HG02870 (cell line): Measurements from ENCODE around the gene PPY.
"Not testable (repeated sequence)": the region's sequence is repeated elsewhere in the genome, so short reads cannot be mapped to it uniquely, and the experiment has no call there.

ENCODE experiments used
- ATAC-seq: cut with Tn5 transposase; IDR thresholded peaks from one replicate; pipeline ENCODE4 v1.9.1; 2021; ENCODE audit warnings: mild to moderate bottlenecking, moderate library complexity; ENCODE audit not compliant: unreplicated experiment

The PPY gene

DNA sequence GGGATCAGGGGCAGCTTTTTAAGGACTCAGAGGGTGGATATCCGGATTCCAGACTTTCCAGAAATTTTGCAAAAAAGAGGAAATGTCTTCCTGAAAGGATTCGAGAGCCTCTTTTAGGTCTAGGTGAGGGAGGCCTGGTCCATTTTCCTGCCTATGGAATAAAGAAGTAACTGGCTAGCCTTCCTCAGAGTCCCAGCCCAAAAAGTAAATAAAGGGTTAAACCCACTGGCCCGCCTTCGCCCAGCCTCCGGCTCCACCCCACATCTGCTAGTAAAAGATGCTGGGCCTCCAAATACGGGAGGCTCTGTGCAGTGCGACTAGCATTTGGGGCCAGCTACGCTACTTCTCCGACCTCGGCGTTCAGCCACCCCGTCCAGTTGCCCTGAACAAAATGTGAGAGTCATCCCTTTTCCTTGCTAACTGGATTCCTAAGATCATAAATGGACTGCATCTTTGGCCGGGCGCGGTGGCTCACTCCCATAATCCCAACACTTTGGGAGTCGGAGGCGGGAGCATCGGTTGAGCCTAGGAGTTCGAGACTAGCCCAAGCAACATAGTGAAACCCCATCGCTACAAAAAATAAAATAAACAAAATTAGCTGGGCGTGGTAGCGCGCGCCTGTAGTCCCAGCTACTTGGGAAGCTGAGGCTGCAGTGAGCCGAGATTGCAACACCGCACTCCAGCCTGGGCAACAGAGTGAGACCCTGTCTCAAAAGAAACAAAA lies 34.1 kb downstream of the PPY start:
- ATAC-seq = no peak

DNA sequence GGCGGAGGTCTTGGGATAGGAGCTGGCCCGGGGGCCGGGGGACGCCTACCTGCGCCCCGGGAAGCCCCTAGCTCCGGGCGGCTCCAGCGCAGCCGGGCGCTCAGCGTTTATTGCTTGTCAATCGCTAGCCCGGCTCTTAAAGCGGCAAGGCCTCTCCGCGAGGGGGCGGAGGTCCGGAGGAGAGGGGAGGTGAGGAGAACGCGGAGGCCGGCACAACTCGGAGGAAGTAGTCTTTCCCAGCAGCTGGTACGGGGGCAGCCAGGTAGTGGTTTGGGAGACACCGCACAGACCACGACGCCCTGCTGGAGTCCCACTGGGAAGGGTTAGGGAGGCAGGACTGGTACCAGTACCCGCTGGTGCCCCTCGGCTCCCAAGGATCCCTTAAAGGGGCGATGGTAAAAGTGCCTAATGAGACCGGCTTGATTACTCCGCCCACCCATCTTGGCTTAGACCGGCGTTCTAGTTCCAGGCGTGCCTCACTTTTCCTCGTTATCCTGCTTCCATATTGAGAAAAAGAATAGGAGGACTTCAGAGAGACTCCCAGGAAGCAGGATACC lies 34.8 kb downstream of the PPY start, which contains the start of gene MPP2:
Gene MPP2 (minus strand): TSS at position 112 of the 557 bp plus-strand sequence. CDS start 3,076 bp downstream, outside the sequence.
- no peak for ATAC-seq

DNA sequence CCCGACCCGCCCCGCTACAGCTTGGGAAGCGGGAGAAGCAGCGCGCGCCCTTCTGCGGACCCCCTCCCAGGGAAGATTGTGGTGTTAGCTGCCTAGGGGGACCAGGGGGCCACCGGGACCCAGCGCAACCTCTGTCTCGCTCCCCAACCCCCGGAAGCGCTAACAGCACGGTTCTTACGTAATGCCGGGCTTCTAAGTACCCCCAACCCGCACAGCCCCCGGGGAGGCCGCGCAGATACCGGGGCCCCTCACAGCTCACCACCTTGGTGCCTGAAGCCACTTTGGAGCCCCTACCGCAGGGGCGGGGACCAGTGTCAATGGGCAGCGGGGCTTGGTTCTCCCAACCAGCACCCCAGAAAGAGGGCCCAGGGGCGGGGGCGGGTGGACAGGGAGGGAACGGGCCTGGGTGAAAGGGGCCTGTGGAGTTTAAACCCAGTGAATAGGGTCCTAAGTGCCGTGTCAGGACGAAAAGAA lies 35.3 kb downstream of the PPY start:
- no peak for ATAC-seq

DNA sequence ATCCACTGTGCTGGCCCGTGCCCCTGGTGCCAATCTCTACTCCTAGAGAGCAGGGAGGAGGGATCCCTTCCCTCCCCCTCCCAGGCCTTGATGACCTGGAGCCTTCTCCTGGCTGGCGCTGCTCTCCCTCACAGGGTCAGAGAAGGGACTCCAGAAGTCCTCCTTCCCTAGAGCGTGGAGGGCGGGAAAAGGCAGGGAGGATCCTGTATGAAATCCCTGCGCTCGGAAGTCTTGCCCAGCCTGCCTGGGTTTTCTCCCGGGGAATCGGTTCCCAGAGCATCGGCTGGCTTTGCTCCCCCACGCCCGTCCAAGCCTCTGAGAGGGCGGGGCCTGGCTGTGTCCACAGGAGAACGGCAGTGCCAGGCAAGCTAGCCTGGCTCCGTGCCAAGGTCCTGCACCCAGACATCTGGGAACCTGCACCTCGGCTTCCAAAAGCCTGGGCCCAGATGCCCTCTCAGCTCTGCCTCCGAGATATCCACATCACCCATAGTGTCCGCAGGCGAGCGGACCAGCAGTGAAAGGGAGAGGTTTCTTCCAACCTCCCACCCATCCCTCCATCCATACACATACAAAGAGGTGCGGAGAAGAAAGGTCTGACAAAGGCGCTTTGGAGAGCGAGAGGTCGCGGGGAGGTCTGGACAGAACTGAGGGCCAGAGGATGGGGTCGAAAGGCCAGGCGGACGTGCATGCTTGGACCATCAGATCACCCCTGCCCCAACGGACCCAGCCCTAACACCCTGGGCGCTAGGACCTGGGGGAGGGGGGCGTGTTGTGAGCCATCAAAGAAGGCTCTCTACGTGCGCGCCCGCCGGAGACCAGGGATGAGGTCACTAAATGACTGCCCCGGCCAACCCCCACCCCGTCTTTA lies 36.1 kb downstream of the PPY start:
- no peak for ATAC-seq

DNA sequence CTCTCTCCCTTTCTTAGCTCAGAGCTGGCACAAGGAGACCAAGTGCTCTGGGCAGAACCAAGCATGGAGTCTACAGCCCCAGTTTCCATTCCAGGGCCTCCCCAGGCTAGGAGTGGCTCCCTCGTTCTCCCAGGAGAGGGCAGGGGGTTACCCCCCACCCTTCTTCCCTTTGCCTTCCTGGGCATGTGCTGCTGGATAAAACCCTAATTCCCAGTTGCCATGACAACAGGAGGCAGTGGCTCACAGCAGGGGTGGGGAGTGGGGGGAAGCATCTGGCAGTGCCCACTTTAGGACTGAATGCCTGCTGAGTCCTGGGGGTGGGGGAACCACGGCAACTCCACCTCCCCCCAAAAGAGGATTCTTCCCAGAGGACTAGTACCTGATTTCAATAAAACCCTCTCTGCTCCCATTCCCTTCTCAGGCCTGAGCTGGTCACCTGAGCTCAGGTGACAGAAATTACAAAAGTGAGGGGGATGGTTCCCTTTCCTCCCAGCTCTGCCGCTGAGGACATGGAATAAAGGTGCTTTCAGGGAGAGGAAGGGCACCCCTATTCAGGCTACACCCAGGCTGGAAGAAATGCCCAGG lies 36.8 kb downstream of the PPY start:
- no peak for ATAC-seq

DNA sequence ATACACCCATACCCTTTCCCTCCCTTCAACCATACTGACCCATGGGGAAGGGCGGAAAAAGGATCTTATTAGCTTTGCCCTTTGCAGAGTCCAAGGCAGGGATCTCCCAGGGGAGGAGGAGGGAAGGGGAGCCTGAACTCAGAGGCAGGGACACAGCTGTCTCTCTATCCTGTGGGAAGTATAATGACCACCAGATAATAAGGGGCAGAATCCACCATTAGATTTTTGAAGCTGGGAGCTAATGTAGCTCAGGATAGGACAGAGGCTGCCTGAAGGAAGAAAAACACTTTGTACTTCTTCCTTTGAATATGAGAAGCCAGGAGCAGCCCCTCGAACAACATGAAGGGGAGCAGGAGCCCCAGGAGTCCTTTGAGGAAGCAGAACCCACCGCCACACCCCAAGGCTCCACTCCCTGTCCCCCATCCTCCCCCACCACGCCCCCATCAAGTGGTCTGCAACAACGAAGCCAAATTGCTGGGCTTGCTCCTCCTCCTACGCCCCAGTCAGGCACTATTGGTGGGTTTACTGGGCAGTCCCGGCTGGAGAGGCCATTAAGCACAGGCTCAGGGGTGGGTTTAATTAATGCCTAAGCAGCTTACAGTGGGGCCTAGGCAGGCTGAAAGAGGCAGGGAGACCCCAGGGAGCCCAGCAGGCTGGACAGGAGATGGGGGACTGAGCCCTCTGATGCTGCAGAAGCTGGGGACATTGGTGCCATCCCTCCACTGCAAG lies 40.3 kb downstream of the PPY start:
- ATAC-seq = no peak

DNA sequence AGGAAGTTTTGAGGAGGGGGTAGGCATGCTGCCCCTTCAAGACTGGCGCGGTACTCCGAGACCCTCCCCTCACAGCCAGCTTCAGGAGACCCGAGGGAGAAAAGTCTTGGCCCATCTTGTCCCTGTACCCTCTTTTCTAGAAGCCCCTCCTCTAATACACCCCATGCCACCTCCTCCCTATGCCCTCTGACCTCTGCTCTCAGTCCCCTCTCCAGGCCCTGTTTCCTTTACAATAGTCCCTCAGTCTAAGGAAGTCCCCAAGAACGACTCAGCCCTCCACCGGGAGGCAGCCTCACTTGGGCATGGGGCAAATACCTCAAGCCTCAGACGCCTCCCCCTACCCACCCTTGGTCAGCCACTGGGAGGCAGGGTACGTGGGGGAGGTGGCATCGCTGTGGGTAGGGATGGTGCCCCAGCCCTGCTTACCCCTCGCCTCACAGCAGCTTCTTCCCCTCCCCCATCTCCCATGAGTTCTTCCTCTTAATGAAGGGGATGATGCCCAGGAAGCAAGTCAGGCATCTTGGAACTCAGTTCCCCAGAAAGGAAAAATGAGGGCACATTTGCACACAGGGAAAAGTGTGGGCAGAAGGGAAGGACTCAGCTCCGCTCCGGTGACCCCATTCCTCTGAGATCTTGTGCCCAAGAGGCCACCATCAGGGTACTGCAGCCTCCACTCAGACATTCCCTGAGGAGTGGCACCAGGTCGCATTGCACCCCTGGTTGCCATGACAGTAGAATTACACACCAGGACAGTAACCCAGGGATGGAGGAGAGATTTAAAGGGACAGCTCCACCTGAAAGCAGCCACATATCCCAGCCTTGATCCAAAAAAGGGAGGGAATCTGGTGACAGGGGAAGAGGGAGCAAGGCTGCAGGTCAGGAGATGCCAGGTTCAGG lies 41.2 kb downstream of the PPY start:
- ATAC-seq = no peak

GRCh38 chr17:43900183-43900857 lies 42.0 kb downstream of the PPY start:
- no peak for ATAC-seq

GRCh38 chr17:43898446-43898845 lies 43.8 kb downstream of the PPY start:
- ATAC-seq = no peak

DNA sequence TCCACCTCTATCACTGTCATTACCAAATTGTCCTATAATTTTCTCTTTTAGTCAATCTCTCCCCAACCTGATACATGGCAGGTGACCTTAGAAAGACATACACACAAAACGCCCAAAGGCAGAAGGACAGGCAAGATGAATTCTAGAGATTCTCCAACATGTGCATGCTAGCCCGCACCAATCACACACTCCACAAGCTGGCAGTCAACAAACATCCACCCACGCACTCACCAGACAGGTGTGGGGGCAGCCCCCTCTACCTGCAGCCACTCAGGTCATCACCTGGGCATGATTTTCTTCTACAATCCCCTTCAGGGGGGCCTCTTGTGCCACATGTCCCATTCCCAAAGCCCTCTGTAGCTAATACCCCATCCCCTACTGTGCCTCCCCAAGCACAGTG lies 44.4 kb downstream of the PPY start:
- ATAC-seq = no peak

DNA sequence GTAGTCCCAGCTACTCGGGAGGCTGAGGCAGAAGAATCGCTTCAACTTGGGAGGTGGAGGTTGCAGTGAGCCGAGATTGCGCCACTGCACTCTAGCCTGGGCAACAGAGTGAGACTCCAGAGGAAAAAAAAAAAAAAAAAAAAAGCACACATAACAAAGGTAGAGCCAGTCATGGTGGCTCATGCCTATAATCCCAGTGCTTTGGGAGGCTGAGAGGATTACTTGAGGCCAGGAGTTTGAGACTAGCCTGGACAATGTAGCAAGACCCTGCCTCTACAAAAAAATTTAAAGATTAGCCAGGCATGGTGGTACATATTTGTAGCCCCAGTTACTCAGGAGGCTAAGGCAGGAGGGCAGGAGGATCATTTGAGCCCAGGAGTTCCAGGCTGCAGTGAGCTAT lies 47.8 kb downstream of the PPY start:
- ATAC-seq = not testable (repeated sequence)

GRCh38 chr17:43892647-43892952 lies 49.7 kb downstream of the PPY start:
- no peak for ATAC-seq

DNA sequence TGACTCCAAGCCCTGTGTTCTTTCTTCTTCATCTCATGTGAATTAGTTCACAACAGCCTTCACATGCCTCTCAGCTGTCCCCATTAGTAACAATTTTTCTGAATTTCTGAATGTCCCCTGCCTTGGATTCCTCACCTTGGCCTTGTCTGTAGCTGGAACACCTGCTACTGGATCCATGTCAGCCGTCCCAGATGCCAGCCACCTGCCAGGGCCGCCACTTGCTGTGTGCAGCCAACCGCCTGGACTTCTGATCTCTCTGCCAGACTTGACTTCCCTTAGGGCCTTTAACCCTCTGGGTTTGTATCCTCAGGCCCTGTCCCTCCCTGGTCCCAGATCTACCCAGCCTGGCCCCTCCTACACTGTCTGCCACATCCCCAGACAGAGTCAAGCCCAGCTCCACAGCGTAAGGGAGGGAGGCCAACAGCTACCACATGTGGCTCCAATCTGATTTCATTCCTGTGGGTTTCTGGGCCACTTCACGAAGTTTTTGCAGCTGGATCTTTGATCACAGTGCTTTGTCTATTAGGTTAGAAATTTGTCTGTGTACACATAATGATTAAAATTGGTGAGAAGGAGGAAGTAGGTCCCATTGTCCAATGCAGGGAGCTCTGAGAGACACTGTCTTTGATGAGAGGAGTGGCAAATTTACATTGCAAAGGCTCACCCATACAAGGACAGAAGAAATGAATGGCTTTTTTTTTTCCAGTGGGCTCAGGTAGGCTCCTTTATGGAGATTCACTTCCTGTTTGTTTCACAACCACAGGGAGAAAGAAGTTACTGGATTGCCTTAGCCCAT lies 50.2 kb downstream of the PPY start:
- ATAC-seq = no peak
